GM19468 (cell line): ENCODE results near the gene SLC2A11.
"Not testable (repeated sequence)": the region's sequence is repeated elsewhere in the genome, so short reads cannot be mapped to it uniquely, and the experiment has no call there.

Experiments
- ATAC-seq: cut with Tn5 transposase; IDR thresholded peaks from one replicate; pipeline ENCODE4 v1.9.1; 2021; ENCODE audit warnings: mild to moderate bottlenecking, moderate library complexity, moderate number of reproducible peaks; ENCODE audit not compliant: unreplicated experiment; ENCODE audit errors: extremely low read depth

The SLC2A11 gene

DNA sequence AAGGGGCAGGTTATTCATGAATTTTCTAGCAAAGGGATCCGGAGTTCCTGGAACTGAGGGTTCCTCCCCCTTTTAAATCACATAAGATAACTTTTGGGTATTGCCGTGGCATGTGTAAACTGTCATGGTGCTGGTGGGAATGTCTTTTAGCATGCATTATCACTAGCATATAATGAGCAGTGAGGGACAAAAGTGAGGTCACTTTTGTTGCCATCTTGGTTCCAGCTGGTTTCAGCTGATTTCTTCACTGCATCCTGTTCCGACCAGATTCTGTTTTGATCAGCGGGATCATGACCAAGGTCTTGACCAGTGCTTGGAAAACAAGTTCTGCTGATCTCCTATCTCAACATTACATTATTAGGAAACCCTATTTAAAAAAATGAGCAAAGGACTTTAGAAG, 43.9 kb downstream of the SLC2A11 start:
- no peak for ATAC-seq

DNA sequence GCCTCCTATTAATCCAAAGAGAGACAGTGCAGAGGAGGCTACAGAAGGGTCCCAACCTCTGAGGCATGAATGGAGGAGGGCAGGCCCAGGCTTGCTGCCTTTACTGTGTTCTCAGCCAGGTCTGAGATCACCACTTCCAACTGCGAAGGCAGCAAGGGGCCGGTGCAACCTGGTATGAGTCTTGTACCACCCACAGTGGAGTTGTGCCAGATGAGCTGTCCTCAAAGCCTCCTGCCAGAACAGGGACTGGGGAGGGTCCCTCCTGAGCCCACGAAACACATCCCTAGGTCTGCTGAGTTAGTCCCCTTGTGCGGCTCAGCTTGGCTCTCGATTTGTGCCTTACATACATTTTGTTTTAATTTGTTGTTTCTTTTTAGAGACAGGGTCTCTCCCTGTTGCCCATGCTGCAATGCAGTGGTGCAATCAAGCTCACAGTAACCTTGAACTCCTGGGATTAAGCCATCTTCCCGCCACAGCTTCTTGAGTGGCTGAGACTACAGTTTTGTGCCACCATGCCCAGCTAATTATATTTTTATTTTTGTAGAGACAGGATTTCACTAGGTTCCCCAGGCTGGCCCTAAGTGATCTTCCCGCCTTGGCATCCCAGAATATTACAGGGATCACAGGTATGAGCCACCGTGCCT, 45.8 kb downstream of the SLC2A11 start:
- no peak for ATAC-seq

DNA sequence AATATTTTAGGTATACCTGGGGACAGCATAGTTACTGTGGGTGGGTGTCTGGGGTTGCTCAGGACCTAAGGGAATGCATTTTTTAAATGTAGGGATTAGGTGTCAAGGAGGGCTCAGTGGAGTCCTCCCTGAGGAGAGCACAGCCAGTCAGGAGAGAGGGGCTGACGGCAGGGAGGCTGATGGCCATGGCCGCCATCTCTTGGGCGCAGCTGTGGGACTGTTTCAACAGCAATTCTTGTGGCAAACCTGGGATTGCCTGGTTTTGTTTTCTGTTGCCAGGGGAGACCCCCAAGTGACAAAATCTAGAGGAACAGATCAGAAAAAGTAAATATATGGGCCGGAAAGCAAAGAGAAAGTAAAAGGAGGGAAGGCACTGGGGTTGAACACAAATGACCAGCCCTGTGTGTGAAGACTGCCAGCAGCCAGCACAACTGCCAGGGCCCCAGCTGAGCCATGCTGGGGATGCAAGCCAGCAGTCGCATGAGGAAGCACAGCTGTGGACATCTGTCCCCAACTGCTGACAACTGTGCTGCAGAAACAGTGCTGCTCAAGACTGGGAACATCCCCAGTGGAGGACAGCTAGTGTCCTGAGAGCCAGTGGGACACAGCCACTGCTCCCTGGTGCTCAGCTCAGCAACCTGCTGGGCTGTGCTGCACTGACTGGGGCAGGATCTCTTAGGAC, 47.0 kb downstream of the SLC2A11 start:
- no peak for ATAC-seq

DNA sequence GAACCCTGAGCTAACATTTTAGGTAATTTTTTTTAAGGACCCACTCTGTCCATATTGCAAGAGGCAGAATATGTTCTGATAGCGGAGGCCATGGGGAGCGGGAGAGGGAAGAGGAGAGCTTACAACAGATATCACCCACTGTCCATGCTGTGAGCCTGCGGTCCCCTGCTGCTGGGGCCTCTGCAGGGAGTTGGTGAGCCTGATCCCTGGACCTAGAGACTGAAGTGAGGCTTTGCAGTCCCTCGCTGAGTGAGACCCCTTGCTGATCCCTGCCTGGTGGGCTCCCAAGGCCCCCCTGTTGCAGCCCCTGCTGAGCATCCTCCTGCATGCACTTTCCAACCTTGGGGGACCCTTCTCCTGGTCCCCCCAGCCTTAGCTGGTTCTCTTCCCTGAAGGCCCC, 49.0 kb downstream of the SLC2A11 start:
- no peak for ATAC-seq

DNA sequence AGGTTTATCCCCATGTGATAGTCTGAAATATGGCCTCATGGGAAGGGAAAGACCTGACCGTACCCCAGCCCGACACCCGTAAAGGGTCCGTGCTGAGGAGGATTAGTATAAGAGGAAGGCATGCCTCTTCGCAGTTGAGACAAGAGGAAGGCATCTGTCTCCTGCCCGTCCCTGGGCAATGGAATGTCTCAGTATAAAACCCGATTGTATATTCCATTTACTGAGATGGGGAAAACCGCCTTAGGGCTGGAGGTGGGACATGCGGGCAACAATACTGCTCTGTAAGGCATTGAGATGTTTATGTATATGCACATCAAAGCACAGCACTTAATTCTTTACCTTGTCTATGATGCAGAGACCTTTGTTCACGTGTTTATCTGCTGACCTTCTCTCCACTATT, 49.7 kb downstream of the SLC2A11 start:
- ATAC-seq = not testable (repeated sequence)

DNA sequence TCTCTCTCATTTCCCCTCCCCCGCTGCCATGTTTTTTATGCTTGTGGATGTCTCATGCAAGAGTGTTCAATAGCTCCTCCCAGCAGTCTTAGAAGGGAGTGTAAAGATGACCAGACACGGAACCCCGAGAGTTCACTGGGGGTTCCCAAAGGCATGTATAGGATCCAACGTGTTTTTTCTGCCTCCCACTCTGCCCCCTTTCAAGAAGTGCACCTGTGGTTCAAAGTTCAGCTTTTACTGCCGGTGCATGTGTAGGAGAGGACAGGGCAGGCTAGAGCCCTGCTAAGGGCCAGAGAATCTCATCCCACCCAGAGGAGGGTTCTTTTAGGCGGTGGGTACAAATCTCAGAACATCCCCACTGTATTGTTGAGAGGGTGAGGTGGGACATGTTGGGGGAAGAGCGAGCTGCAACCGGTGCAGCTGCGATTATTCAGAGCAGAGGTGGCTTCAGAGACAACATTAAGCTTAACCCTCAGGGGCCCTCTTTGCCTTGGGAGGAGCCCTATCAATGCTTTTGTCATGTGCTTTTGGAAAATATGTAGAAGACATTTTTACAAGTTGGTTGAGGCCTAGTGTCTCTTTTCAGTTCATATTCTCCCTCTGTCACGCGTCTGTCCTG, 51.0 kb downstream of the SLC2A11 start:
- ATAC-seq = no peak

DNA sequence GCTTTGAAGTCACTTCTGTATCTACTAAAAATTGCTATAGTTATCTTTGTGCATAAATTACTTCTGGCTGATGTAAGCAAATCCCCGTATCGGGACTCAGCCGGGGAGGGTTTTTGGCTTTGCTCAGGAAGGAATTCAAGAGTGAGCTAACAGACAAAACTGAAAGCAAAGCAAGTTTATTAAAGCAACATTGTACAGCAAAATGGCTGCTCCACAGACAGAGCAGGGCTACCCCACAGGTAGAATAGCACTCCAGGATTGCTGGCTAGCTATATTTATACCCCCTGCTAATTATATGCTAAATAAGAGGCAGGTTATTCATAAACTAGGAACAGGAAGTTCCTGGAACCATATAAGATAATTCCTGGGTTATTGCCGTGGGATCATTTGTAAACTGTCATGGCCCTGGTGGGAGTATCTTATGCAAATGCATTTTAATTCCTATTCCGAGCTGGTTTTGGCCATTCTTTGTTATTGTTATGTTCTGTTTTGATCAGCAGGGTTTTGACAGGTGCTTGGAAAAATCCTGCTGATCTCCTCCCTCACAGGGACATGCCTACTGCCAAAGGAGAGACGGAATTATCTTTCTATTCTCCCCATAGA, 51.7 kb downstream of the SLC2A11 start:
- no peak for ATAC-seq

DNA sequence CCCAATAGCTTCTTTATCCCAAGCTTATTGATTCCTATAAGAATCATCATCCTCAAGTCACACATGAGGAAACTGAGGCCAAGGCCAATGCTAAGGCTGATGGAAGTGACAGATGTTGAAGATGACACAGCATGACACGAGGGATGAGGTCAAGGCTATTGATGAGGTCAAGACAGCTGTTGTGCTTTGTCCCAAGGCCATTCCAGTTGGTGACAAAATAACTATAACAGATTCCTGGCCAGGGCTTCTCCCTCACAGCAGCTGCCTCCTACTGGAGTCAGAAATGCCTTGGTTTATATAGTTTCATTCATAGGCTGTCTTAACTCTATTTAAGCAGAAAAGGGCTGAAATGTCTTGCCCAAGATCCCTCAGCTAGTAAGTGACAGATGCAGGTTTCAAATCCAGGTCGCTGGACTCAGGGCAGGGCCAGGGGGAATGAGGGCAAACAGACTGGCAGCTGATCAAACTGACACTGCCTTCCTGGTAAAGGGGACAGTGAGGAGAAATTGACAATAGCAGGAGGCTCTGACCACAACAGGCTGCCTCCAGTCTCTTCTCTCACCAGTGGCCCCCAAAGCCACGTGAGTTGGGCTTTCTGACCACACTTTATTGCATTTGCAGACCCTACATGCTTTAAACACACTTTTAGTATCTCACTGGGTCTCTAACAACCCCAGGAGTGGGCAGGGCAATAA, 53.0 kb downstream of the SLC2A11 start:
- no peak for ATAC-seq

DNA sequence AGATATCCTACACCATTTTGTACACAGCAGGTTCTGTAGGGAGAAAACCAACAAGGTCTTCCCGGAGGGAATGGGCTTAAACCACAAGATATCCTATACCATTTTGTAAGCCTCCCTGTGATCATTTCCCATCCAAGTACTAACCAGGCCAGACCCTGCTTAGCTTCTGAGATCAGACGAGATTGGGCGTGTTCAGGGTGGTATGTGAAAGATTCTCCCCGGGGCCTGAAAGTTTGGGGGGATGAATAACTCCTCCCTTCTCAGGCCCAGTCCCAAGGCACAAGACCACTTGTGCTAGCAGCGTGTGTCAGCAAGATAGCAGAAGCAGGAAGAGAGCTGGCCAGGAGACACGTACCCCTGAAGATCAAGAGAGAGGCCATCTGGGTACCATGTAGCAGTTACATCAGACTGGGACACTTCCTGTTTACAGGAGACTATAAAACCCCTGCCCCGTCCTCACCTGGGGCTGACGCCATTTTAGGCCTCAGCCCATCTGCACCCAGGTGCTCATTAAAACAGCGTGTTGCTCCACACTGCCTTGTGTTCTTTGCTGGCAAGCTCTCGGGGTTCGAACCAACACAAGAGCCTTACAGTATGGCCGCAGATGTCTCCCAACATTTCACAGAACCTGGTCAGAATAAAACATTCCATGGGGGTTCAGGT, 53.8 kb downstream of the SLC2A11 start:
- ATAC-seq = no peak

DNA sequence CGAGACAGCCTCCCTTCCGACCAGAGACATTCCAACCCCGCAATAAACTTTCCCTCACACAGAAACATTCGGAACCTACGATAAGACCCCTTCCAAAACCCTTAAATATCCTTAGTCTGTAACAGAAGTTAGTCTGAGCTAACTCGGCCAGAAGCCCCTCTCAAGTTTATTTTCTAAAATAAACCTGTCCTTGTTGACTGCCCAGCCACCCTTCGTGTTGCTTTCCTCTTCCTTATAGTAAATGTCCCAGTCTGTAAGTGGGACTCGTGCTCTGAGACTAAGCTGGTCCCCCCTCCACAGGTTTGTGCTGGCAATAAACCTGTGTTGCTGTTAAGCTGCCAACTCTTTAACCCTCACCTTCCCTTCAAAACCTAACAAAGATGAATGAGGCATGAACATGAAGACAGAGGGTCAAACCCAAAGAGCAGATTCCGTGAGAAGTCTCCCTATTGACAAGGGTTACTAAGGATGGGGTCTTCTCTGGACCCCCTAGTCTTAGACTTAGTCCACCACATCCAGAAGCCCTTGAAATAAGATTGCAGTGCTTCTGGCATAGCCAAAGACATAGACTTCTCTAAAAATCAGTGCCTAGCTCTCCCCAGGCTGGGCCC, 54.7 kb downstream of the SLC2A11 start:
- ATAC-seq = no peak

DNA sequence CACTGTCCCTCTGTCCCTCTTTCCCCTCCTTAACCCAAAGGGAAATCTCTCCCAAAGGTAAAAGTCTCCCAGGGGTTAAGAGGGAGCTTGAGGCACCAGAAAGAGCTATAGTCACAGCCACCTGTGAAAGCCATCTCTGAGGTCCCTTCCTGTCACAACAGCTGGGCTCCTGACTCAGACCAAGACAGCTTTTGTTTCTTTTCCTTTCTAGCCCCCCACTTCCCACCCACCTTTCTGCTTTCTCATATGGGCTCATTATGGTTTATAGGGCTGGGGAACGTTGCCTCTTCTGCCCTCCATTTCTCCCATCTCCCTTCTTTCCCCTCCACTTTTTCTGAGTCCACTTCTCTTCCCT, 55.6 kb downstream of the SLC2A11 start:
- no peak for ATAC-seq

DNA sequence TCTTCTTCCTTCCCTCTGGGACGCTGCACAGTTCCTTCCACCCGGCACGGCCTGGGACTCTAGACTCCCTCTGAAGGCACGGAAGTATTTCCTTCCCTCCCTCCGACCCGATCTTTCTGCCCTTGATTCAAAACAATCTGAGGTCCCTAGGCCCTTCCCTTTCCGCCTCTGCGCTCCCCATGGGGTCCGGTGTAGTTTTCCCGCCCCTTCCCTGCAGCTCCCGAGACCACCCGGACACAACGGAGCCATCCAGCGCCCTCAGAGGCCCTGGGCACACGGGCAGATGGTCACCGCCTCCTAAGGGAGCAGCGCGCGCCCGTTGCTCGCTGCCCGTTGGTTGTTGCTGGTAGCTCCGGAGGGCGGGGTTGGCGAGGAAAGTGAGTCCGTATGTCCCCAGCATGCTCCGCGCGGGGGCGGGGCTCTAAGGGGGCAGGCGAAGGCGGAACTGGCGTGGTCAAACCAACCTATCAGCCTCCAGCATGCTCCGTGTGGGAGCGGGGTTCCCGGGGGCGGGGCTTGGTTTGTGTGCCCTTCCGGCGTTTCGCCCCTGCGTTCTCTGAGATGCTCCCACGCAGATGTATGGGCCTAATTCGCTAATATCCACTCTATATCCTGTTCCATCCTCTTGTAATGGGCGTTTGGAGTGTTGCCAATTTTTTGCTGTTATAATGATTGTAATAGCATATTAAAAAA, 56.1 kb downstream of the SLC2A11 start:
- ATAC-seq = peak; percentile 66

DNA sequence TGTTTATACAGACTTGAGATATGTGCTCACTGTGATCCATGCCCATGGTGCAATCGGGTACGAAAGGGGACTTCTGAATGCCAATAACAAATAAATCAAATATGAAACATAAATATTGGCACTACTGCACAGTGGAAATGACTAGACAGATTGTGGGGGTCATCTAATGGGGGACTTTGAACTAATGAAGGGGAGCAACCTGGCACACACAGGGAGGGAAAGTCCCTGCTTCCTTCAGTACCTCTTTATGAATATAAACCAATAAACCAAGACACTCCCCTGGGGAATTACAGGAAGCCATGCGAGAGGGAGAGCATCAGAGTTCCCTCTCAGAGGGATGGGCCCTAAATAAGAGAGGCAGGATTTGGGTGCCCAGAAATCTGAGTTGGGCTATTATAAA, 57.6 kb downstream of the SLC2A11 start:
- no peak for ATAC-seq

DNA sequence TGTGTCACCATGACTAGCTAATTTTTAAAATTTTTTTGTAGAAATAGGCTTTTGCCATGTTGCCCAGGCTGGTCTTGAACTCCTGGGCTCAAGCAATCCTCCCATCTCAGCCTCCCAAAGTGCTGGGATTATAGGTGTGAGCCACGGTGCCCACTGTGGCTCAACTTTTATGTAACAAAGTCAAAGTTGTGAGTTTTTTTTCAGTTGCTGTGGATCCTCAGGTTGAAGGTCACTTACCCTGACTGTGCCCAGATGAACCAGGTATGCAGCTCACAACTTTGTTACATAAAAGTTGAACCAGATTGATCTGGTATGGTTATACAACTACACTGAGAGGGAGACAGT, 62.6 kb downstream of the SLC2A11 start:
- ATAC-seq = not testable (repeated sequence)

DNA sequence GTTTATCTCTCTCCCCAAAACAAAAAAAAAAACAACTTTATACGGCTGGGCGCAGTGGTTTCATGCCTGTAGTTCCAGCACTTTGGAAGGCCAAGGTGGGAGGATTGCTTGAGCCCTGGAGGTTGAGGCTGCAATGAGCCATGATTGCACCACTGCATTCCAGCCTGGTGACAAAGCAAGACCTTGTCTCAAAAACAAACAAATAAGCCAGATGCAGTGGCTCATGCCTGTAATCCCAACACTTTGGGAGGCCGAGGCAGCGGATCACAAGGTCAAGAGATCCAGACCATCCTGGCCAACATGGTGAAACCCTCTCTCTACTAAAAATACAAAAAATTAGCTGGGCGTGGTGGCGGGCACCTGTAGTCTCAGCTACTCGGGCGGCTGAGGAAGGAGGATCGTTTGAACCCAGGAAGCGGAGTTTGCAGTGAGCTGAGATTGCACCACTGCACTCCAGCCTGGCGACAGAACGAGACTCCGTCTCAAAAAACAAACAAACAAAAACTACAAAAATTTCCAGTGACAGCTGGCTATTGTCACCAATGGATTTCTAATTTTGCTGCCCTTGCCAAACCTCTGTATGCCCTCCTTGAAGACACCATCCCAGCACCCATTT, 64.0 kb downstream of the SLC2A11 start:
- not testable (repeated sequence) for ATAC-seq

DNA sequence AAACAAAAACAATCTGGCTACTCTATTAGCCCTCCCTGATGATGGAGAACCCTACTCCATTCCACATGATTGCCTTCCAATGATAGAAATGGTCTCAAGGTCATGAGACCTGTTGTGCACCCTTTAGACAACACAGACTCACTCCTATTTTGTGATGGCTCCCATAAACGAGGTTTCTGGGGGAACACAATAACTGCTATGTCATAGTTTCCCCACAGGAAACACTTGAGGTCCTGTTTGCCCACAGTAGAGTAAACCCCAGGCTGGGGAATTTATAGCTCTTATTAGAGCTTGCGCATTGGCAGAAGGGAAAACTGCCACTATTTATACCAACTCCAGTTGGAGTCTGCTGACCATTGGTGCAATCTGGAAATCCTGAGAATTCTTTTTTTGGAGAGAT, 65.2 kb downstream of the SLC2A11 start:
- ATAC-seq = no peak

DNA sequence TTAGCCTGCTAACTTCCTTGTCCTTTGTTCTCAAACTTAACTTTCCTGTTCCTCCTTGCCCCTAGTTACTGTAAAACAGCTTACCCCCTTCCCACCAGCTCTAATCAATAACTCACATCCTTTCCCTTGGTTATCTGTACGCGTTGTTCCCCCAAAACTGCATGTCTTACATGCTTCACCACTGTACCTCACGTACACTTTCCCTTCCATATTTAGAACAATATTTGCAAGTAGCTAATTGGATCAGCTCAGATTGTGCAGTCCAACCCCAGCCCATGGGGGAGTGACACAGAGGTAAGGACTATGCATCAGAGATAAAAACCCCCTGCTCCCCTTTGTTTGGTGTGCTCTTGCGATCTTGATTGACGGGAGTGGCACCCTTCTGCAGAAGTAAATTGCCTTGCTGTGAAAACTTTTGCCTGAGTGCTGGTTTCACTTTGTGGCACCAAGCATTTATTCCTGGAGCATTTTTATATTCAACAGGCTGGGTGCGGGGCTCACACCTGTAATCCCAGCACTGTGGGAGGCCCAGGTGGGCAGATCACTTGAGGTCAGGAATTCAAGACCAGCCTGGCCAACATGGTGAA, 67.4 kb downstream of the SLC2A11 start:
- no peak for ATAC-seq

DNA sequence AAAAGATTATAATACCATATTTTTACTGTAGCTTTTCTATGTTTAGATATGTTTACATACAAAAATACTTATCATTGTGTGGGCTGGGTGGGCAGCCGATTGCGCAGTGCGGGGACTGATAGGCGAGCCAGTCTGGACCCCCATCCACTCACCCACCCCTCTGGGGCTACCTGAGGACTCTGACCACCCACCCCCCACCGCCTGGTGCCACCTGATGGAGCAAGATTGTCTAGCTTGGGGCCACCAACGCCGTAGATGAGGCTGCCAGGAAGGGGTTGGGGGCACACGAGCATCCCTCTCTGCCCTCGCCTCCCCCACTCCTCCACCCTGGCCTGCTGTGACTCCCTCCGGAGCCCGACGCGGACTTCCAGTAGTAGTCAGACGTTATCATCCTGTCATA, 68.9 kb downstream of the SLC2A11 start:
- ATAC-seq = no peak
